PC-3 (cell line): ENCODE data around the gene LRRC39.

ENCODE experiments used
- EZH2 ChIP-seq: fragments of 300-600 bp; sonication (generic); IDR thresholded peaks from one replicate; pipeline ENCODE4 v1.6.1; 2017; ENCODE audit warnings: antibody characterized with exemption, mild to moderate bottlenecking, low read length; ENCODE audit not compliant: unreplicated experiment
- EZH2phosphoT487 ChIP-seq: fragments of 300-600 bp; sonication (generic); IDR thresholded peaks from 2 replicates; pipeline ENCODE4 v1.6.1; 2018; ENCODE audit warnings: mild to moderate bottlenecking, antibody characterized with exemption, low read length, borderline replicate concordance
- TF ChIP-seq, protein P1 (sequence below): fragments of 300-600 bp; sonication (generic); conservative IDR thresholded peaks from 2 replicates; pipeline ENCODE4 v1.5.1; 2017; ENCODE audit warnings: antibody characterized with exemption, low read depth, mild to moderate bottlenecking, low read length

GRCh38 chr1:100147875-100148274 is 30.2 kb downstream of the LRRC39 start:
- TF ChIP-seq, protein P1, sequence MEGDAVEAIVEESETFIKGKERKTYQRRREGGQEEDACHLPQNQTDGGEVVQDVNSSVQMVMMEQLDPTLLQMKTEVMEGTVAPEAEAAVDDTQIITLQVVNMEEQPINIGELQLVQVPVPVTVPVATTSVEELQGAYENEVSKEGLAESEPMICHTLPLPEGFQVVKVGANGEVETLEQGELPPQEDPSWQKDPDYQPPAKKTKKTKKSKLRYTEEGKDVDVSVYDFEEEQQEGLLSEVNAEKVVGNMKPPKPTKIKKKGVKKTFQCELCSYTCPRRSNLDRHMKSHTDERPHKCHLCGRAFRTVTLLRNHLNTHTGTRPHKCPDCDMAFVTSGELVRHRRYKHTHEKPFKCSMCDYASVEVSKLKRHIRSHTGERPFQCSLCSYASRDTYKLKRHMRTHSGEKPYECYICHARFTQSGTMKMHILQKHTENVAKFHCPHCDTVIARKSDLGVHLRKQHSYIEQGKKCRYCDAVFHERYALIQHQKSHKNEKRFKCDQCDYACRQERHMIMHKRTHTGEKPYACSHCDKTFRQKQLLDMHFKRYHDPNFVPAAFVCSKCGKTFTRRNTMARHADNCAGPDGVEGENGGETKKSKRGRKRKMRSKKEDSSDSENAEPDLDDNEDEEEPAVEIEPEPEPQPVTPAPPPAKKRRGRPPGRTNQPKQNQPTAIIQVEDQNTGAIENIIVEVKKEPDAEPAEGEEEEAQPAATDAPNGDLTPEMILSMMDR: no peak
- TF ChIP-seq EZH2phosphoT487 (no peak), EZH2 (no peak)
